C4-2B (cell line): ENCODE data around the gene ZBTB21.

Source experiments
- H3K27ac ChIP-seq: fragments of 450-650 bp; 2 replicates; pipeline ENCODE4 v1.5.1; 2017
- CTCF ChIP-seq: fragments of 450-650 bp; conservative IDR thresholded peaks from 2 replicates; pipeline ENCODE4 v1.5.1; 2017; ENCODE audit warnings: mild to moderate bottlenecking
- ZFX ChIP-seq: fragments of 450-650 bp; IDR thresholded peaks from 2 replicates; pipeline ENCODE4 v1.6.1; 2017

The ZBTB21 gene

DNA sequence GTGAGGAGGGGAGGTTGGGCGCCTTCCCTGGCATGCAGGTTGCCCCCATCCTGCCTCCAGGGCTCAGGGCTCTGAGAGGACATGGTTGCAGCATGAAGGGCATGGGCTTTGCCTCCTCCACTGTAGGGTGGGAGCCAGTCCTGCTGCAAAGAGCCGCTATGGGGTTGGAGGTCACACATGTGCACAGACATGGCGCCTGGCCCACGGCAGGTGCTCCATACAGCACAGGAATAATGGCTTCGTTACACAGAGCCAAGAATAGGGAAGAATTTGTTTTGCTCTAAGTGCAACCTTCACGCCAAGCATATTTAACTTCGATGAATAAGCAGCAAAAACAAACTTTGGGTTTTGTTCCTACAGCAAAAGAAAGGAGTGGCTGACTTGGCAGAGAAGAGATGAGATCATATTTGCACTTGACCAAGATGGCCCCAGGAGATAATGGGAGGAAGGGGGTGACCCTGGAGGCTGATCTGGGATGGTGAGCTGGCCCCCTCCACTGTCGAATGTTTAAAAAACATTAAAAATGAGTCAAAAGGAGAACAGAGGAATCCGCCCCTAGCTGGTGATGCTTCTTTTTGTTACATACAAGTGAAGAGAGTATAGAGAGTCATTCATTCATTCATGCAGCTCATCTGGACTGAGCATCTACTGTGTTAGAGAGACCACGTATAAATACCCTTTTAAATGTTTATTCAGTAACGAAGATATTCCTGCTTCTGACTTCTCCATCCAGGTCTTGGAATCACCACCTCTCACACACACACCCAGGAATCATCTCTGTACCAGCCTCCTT is 43.9 kb downstream of the ZBTB21 start:
- no peak overlapping the region; the same call in 1 of the 2 replicates for H3K27ac ChIP-seq
- no peak for TF ChIP-seq ZFX
- TF ChIP-seq CTCF: no peak

GRCh38 chr21:41965461-41966013 is 44.6 kb downstream of the ZBTB21 start:
- H3K27ac ChIP-seq: no peak overlapping the region; the same call in 1 of the 2 replicates
- no peak for TF ChIP-seq ZFX
- no peak for TF ChIP-seq CTCF

DNA sequence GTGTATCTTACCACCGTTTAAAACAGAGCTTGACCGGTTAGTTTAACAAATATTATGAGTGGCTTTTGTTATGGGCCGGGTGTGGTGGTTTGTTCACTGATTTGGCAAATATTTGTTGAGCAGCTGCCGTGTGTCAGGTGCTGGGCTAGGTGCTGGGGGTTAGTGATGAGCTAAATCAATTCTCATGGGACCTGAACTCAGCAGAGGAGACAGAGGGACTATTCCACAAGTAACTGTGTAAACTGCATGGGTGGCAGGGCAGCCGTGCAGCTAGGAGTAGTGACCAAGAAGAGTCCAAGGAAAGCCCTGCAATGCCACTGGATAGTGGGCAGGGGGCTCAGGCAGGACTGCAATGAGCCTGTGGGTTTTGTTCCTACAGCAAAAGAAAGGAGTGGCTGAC is 45.1 kb downstream of the ZBTB21 start:
- TF ChIP-seq CTCF (no peak), ZFX (no peak)
- no peak overlapping the region for H3K27ac ChIP-seq

GRCh38 chr21:41964171-41964570 is 46.0 kb downstream of the ZBTB21 start:
- TF ChIP-seq CTCF (no peak), ZFX (no peak)
- no peak overlapping the region for H3K27ac ChIP-seq

DNA sequence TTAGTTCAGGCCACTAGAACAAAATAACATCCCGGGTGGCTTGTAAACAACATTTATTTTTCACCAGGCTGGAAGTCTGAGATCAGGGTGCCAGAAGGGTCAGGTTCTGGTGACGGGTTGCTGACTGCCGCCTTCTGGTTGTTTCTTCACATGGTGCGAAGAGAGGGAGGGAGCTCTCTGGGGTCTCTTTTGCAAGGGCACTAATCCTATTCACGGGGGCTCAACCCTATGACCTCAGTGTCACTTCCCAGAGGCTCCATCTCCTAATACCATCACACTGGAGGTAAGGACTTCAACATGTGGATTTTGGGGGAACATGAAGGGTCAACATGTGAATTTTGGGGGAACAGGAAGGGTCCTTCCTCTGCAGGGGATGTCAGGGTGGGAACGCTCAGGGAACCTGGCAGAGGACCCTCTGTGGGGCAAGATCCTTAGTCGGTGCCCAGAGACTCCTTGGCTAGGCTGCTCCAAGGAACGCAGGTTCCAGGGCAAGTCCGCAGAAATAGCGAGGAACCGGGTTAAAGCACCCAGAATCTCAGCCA is 47.7 kb downstream of the ZBTB21 start:
- H3K27ac ChIP-seq: no peak overlapping the region
- TF ChIP-seq ZFX (no peak), CTCF (no peak)

DNA sequence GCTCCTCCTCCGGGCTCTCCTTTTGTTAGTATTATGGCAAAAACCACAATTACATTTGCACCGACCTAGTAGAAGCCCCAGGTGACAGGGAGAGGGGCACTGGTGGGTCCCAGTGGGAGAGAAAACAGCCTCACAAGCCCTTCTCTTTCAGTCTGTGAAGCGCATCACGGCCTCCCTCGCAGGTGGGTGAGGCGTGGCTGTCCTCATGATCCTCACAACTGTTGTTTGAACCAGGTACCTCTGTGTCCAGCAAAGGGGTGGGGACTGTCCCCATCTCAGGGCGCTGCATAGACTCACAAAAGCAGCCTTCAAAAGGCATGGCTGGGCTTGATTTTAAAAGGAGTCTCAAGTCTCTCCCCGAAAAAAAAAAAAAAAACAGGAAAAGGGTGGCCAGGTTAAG is 48.4 kb downstream of the ZBTB21 start:
- TF ChIP-seq ZFX (no peak), CTCF (no peak)
- no peak overlapping the region for H3K27ac ChIP-seq

GRCh38 chr21:41961282-41961701 is 48.9 kb downstream of the ZBTB21 start:
- H3K27ac ChIP-seq: no peak overlapping the region
- no peak for TF ChIP-seq CTCF
- no peak for TF ChIP-seq ZFX
